HepG2 (cell line): Measurements from ENCODE around the gene FITM1. TPM values are rescaled to one million over a fixed set of nuclear protein-coding genes. Genes with fewer than 3 reads are reported as not detected.

ENCODE experiments used
- BRF2 ChIP-seq: sonication (generic); formaldehyde crosslinking; IDR thresholded peaks from 2 replicates; pipeline ENCODE4 v1.8.1; 2022; ENCODE audit warnings: mild to moderate bottlenecking, missing genetic modification reagents
- EHMT2 ChIP-seq: fragments of 200-600 bp; sonication (generic); IDR thresholded peaks from 2 replicates; pipeline ENCODE4 v1.7.0; 2017; ENCODE audit warnings: antibody characterized with exemption, low read depth, low read length, borderline replicate concordance
- HMG20A ChIP-seq: IDR thresholded peaks from 2 replicates; pipeline ENCODE4 v1.6.1; 2016; ENCODE audit warnings: borderline replicate concordance
- KDM6A ChIP-seq: IDR thresholded peaks from 2 replicates; pipeline ENCODE4 v1.6.1; 2016; ENCODE audit warnings: low read depth
- MYC ChIP-seq: sonication (generic); formaldehyde crosslinking; IDR thresholded peaks from 2 replicates; pipeline ENCODE4 v1.9.0; 2021; ENCODE audit warnings: missing genetic modification reagents, borderline replicate concordance
- NFE2 ChIP-seq: sonication (generic); formaldehyde crosslinking; IDR thresholded peaks from 2 replicates; pipeline ENCODE4 v1.4.0; 2020; ENCODE audit warnings: missing genetic modification reagents
- NR2C2 ChIP-seq: sonication (generic); formaldehyde crosslinking; IDR thresholded peaks from 2 replicates; pipeline ENCODE4 v1.4.0; 2020; ENCODE audit warnings: missing genetic modification reagents, mild to moderate bottlenecking, moderate library complexity, borderline replicate concordance
- PRDM4 ChIP-seq: sonication (generic); formaldehyde crosslinking; IDR thresholded peaks from 2 replicates; pipeline ENCODE4 v1.9.0; 2021; ENCODE audit warnings: missing genetic modification reagents, borderline replicate concordance
- SAFB2 ChIP-seq: sonication (generic); formaldehyde crosslinking; IDR thresholded peaks from 2 replicates; pipeline ENCODE4 v1.5.1; 2020; ENCODE audit warnings: missing genetic modification reagents, low read depth, mild to moderate bottlenecking, borderline replicate concordance
- SNAPC5 ChIP-seq: sonication (generic); formaldehyde crosslinking; IDR thresholded peaks from 2 replicates; pipeline ENCODE4 v1.8.1; 2023; ENCODE audit warnings: mild to moderate bottlenecking, missing genetic modification reagents, borderline replicate concordance
- ZFP90 ChIP-seq: sonication (generic); formaldehyde crosslinking; IDR thresholded peaks from 2 replicates; pipeline ENCODE4 v1.8.0; 2022; ENCODE audit warnings: missing genetic modification reagents, mild to moderate bottlenecking, inconsistent platforms, borderline replicate concordance
- ZFP91 ChIP-seq: sonication (generic); formaldehyde crosslinking; IDR thresholded peaks from 2 replicates; pipeline ENCODE4 v1.9.0; 2022; ENCODE audit warnings: missing genetic modification reagents, mild to moderate bottlenecking, borderline replicate concordance
- ZNF530 ChIP-seq: sonication (generic); formaldehyde crosslinking; IDR thresholded peaks from 2 replicates; pipeline ENCODE4 v1.5.0; 2020; ENCODE audit warnings: low read depth, mild to moderate bottlenecking, missing genetic modification reagents
- ZNF720 ChIP-seq: sonication (generic); formaldehyde crosslinking; IDR thresholded peaks from 2 replicates; pipeline ENCODE4 v1.4.0; 2020; ENCODE audit warnings: missing genetic modification reagents
- ZNF749 ChIP-seq: sonication (generic); formaldehyde crosslinking; IDR thresholded peaks from 2 replicates; pipeline ENCODE4 v1.8.0; 2022; ENCODE audit warnings: mild to moderate bottlenecking, missing genetic modification reagents, moderate library complexity, borderline replicate concordance
- ZNF775 ChIP-seq: sonication (generic); formaldehyde crosslinking; IDR thresholded peaks from 2 replicates; pipeline ENCODE4 v1.4.0; 2020; ENCODE audit warnings: missing genetic modification reagents, mild to moderate bottlenecking, moderate library complexity, borderline replicate concordance
- ZNF790 ChIP-seq: sonication (generic); formaldehyde crosslinking; IDR thresholded peaks from 2 replicates; pipeline ENCODE4 v1.8.0; 2022; ENCODE audit warnings: missing genetic modification reagents, mild to moderate bottlenecking, borderline replicate concordance
- polyA plus RNA-seq, 8 experiments: library from polyadenylated mRNA; depleted of rRNA in 3 of 8; stranded (reverse) in 7 of 8; unstranded in 1 of 8; fragments of >200 nt; fragmentation: Illumina TruSeq in 4 of 8; extraction: Trizol in 4 of 8; gene quantifications; 2 replicates each; pipeline versions ENCODE4 v1.2.1 to v1.2.3, GENCODE V29; 2011 to 2016; ENCODE audit warnings: low read depth in 4 of 8, missing spikeins in 1 of 8, mixed read lengths in 1 of 8; ENCODE audit not compliant: insufficient read depth in 1 of 8
- total RNA-seq, 5 experiments: library from RNA; depleted of rRNA; stranded (reverse); fragments of >200 nt; fragmentation: Illumina TruSeq; extraction: Trizol; gene quantifications; 2 replicates each; pipeline ENCODE4 v1.2.3, GENCODE V29; 2016; ENCODE audit warnings: low read depth in 1 of 5

Gene FITM1
- total and polyA plus RNA-seq, 2 of the 13 experiments (the other 11 are each of a cell fraction or from before 2014, with no cell fraction given): 2.7 to 5.8 TPM

GRCh38 chr14:24145690-24146452 lies 15.4 kb downstream of the FITM1 start (continued):
- TF ChIP-seq PRDM4 (CRISPR knock-in tag) (no peak), ZFP91 (CRISPR knock-in tag) (no peak), NR2C2 (CRISPR knock-in tag) (no peak), ZNF530 (CRISPR knock-in tag) (no peak), MYC (no peak), SNAPC5 (CRISPR knock-in tag) (no peak), HMG20A (CRISPR knock-in tag) (no peak), ZNF749 (CRISPR knock-in tag) (no peak), EHMT2 (no peak), ZNF790 (CRISPR knock-in tag) (no peak), BRF2 (no peak), SAFB2 (CRISPR knock-in tag) (no peak), ZFP90 (CRISPR knock-in tag) (no peak), ZNF720 (no peak), NFE2 (CRISPR knock-in tag) (no peak), ZNF775 (CRISPR knock-in tag) (no peak), KDM6A (no peak)
